OCI-M2 (cell line): Measurements from ENCODE around the gene ELFN2.

ENCODE experiments used
- DNase-seq: peaks from one replicate; lab custom pipeline; 2025; ENCODE audit not compliant: unreplicated experiment; lab: John Stamatoyannopoulos, UW

The ELFN2 gene

GRCh38 chr22:37318364-37319109 lies 108.7 kb downstream of the ELFN2 start:
- DNase-seq: no peak
